HS-5 (cell line): ENCODE results near the gene COL6A2.
A peak's percentile ranks its signal among the peaks of the same experiment; 100 is the strongest.
"Not testable (repeated sequence)": the region's sequence is repeated elsewhere in the genome, so short reads cannot be mapped to it uniquely, and the experiment has no call there.

Experiments used
- DNase-seq: peaks from one replicate; pipeline ENCODE4 v3.0.0-alpha.2; 2012; ENCODE audit warnings: low read depth

The COL6A2 gene

DNA sequence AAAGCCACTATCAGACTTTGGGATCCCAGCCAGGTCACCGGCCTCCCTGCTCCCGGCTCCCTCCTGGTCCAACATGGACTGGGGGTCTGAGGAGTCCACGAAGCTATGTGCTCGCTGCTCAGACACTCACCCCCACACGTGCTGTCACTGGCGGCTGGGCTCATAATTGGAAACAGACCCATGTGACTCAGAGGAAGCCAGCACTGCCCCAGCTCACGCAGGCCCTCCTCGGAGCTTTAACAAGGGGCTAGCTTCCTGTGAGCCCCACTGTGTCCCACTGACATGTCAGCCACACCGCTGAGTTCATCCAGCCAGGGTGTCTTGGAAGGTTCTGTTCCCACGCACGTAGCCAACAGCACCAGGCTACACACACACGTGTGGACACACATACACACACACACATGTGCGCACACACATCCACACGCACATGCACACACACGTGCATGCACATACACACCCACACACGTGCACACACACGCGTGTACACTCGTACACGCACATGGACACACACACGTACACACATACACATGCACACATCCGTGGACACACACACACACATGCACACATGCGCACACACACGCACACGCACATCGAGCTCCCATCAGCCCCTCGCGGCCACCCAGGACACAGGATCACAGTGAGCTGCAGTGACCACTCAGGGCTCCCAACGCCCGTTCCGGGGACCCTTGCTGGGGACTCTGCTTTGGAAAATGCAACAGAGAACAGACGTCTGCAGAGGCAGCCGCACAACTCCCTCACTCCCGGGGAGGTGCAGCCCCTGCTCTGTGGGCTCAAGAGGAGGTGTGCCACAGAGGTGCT, 18.4 kb upstream of the COL6A2 start:
- DNase-seq, result peak; percentile 80

DNA sequence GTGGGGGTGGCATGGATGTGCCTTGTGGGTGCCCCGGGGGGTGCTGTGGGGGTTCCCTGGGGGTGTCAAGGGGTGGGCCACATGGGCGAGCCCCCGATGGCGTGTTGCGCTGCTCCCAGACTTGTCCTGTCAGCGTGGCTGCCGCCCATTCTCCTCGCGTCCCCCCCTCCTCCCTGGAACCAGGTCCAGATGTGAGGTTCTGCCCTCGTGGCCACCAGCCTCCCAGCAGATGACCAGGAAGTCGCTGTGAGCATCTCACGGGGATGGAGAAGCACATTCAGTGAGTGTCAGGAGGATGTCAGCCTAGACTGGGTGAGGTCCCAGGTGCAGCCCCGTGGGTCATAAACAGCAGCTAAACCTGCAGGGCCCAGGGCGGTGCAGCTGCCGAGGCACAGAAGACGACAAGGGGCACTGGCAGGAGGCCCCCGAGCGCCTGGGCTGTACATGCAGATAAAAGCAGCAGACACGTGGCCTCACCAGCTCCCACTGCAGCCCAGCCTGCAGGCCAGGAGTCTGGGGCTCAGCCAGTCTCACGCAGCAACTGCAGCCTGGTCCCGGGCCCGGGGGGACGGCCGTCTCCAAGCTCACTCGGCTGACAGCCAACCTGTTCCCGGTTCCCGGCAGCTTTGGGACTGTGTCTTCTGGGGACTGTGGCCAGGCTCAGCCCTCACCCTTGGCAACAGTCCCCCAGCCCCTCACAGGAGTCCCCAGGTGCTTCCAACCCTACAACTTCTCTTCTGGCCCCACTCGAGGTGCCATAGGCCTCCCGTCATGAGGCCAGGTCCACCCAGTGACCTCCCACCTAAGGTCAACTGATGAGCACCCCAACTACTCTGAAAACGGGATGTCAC, 17.5 kb upstream of the COL6A2 start:
- no peak for DNase-seq

- no peak for DNase-seq
Observed at GRCh38 chr21:46081022-46081861, 16.7 kb upstream of the COL6A2 start.

GRCh38 chr21:46081862-46082712, 15.8 kb upstream of the COL6A2 start:
- no peak for DNase-seq

GRCh38 chr21:46082713-46082962, 15.3 kb upstream of the COL6A2 start:
- no peak for DNase-seq

DNA sequence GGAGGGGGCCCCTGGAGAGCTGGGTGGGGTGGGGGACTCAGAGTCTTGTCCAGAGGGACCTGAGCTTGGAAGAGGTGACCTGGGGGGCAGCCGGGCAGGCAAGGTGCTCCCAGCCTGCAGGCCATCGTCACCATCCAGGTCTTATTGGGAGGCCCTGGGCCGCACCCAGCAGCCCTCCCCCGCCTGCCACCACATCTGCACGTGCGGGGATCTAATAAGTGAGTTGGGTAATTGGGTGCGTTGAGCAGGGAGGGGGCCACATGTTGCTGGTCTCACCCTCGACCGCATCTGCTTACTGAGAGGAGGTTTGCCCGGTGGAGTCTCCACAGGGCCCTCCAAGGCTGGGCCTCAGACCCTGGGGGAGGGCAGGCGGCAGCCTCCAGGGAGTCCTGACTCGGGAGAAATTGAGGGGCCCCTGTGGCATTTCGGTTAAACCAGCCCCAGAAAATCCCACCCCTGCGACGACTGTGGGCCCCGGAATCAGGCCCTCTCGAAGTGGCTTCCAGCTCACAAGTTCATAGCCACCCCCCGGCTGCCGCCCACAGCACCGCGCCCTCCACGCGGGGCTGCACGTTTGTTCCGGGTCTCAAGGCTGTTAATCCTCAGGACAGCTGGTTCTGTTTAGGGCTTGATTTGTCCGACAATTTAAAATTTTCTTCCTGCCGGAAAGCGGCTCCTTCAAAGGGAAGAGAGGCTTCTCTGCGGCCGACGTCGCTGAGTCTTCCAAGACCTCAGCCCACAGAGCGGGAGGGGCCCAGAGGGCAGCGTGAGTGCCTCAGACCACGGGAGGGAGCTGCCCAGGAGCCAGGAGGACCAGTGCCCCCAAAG, 14.7 kb upstream of the COL6A2 start:
- DNase-seq, result no peak

DNA sequence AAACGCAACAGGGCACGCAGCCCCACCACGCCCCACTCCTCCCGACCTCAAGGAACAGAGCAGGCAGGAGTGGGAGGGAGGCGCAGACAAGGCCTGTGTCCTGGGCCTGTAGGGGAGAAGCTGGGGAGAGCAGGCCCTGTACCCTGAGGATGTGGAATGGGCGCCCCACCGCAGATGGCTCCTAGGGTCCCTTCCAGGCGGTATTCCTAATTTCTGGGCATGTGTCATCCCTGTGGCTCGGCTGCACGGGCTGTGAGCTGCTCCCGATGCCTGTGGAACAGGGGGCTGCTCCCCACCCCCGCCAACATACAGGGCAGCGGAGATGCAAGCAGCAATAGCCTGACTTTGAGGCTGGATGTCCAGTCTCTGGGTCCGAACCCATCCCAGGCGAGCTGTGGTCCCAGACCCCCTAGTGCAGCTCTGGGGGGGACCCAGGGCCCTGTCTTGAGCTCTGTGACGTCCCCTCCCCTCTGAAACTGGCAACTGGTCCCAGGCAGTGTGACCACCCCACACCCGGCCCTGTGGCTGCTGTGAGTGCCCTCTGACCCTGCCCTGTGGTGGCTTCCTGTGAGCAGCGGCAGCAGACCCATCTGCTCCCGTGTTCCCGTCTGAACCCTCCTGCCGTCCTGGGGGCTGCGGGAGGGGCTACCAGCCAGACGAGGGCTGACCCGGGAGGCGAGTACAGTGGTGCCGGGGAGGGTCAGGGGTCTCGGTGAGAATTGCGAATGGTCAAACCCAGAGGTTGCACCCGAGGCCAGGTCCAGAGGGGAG, 13.9 kb upstream of the COL6A2 start:
- DNase-seq, result no peak

GRCh38 chr21:46084709-46085108, 13.2 kb upstream of the COL6A2 start:
- DNase-seq, result no peak

GRCh38 chr21:46085259-46085658, 12.7 kb upstream of the COL6A2 start:
- DNase-seq, result not testable (repeated sequence)

GRCh38 chr21:46087641-46088040, 10.3 kb upstream of the COL6A2 start:
- no peak for DNase-seq

DNA sequence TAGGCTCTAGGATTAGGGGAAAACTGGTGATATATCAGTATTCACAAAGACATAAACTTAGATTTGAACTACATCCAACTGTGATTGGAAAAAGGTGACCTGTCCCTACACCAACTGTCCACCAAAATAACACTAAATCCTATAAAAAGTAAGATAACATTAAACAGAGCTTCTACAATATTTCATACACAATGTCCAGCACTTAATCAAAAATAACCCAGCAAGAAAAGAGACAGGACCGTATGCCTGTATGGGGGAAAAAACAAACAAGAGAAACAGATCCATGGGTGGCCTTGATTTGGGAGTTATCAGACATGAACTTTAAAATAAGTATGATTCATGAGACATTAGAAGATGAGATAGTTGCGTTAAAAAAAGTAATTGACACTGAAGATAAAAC, 9.7 kb upstream of the COL6A2 start:
- DNase-seq, result no peak

- no peak for DNase-seq
Observed at GRCh38 chr21:46089285-46089684, 8.6 kb upstream of the COL6A2 start.

GRCh38 chr21:46091118-46091517, 6.8 kb upstream of the COL6A2 start:
- no peak for DNase-seq

DNA sequence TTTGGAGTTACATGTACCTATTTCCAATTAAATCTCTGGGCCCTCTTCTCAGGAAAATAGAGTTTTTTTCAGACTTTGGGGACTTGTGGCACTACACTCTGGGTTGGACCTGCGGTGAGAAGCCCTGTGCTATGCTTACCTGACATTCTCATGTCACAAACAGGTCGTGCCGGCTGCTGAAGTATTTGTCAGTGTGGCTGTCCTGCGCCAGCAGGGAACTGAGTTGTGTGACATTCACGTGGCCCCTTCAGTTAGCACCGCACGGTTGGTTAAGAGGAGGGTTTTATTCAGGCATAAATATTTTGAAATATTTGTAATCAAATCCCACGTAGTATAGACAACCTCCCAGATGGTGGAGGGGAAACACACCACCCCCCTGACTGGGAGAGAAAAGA, 6.3 kb upstream of the COL6A2 start:
- no peak for DNase-seq

DNA sequence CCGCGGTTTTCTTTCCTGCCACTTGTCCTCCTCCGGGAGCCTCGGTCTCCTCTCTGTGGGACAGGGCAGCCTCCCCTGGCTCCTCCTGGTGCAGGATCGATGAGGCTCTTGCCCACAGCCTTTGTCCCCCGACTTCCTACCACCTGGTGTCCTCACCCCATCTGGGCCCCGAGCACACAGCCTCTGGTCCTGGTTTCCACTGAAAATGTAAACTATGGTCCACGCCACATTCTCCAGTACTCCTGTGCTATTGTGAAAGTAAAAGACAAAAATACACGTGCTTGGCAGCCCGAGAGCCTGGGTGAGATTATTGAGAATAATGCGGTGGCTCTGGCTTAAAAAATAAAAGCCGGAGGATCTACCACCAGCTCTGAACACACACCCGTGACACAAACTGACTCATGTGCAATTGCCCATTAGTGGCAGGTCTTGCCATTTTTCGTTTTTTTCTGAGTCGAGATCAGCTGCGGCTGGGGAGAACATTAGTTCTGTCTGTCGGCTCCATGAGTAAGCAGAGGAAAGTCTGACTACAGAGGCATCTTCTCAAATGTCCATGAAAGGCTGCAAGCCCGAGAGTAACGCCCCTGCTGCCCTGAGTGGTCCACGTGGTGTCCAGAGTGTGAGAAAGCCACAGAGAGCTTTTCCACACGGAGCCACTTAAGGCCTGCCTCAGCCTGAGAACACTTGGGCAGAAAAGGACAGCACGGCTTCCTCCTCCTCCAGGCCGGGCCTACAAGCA, 5.7 kb upstream of the COL6A2 start:
- peak; percentile 87 for DNase-seq

DNA sequence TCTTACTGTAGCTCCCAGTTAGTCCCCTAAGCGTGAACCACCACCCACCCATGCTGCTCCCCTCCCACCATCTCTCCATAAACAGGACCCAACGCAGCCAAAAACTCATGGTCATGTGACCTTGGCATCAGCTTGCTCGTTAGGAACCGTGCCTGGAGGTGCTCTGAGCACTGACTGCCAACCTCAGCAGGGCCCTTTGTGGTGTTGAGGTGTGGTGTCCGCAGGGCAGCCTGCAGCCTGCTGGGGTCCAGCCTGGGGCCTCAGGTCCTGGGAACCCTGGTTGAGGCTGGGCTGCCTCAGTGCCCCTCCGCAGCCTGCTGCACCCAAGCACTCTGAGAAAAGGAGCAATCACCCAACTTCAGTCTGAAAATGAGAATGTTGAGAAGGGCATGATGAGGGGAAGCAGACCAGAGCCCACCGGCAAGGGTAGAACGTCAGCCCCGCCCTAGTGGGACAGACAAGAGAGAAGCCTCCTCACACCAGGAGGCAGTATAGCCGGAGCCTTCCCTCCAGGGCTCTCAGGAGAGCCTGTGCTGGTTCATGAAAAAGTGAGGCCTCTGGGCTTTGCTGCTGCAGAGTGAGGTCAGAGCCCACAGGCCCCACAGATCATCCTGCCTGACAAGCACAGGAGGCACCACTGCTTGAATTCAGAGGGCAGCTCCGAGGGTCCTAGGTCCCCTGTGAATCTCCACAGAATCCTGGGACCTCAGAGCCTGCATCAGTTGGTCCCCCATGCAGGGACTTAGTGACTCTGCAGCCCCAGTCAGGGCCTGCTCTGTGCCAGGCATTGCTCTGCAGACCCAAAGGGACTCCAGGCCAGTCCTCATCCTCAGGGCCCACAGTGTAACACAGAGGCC, 4.9 kb upstream of the COL6A2 start:
- no peak for DNase-seq

DNA sequence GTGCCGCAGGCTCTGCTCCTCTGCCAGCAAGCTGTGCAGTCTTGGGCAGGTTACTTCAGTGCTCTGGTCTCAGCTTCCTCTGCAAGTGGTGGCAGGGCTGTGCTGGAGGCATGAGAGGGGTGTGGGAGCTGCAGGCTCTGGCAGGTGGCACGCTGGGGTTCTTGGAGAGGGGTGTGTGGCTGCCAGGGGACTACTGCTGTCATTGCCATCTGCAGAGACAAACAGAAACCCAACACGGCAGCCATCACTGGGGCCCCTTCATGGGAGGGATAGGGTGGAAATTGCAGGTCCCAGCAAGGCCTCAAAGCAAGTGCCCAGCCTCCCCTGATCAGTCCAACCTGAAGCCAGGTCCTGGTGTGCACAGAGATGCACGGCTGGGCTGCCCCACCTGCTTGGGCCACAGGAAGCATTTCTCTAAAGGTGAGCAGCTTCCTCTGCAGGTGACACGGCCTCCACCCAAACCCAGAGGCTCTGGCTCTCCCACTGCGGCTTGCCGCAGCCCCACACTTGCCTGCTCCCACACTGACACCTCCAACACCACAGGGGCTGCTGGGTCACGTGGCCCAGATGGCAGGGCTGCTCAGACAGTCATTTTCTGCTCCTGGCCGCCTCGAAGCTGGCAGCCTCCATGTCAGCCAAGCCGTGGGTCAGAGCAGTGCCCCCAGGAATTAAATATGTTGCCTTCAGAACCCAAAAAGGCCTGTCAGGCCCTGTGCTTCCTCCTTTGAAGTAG, 4.1 kb upstream of the COL6A2 start:
- DNase-seq, result no peak
